A673 (cell line): ENCODE results near the gene ARHGEF6. TPM values are rescaled to one million over a fixed set of nuclear protein-coding genes. Genes with fewer than 3 reads are reported as not detected.

Experiments
- BruUV-seq: library from RNA; stranded (reverse); fragments of 400-500 nt; replicated peaks from 2 replicates; lab custom pipeline; 2021; lab: Mats Ljungman, UMichigan
- CTCF ChIA-PET: fragments of 300-600 bp; sonication (Branson Sonifier 250); formaldehyde crosslinking; loops from one replicate; lab custom pipeline; 2022; ENCODE audit warnings: antibody characterized with exemption; lab: Charles Lee
- POLR2A ChIA-PET: fragments of 300-600 bp; sonication (Branson Sonifier 250); formaldehyde crosslinking; loops from one replicate; lab custom pipeline; 2022; ENCODE audit warnings: antibody characterized with exemption; ENCODE audit not compliant: low non-redundant PET; lab: Charles Lee
- DNase-seq: peaks from one replicate; pipeline ENCODE4 v3.0.0-alpha.2; 2015; ENCODE audit warnings: low spot score
- H3K27ac ChIP-seq: fragments of 200-600 bp; sonication (generic); 2 replicates; pipeline ENCODE4 v1.5.1; 2016; ENCODE audit warnings: mixed run types, low read depth, mild to moderate bottlenecking, mixed read lengths, antibody characterized with exemption, low read length; ENCODE audit not compliant: poor library complexity, severe bottlenecking
- H3K27me3 ChIP-seq: fragments of 200-600 bp; sonication (generic); replicated peaks from 2 replicates; pipeline ENCODE4 v1.6.1; 2017; ENCODE audit warnings: mixed run types, low read depth, mild to moderate bottlenecking, mixed read lengths, antibody characterized with exemption, low read length; ENCODE audit not compliant: insufficient read depth, poor library complexity
- H3K36me3 ChIP-seq: fragments of 200-600 bp; sonication (generic); 2 replicates; pipeline ENCODE4 v1.6.1; 2016; ENCODE audit warnings: mixed run types, mild to moderate bottlenecking, mixed read lengths, antibody characterized with exemption, low read length; ENCODE audit not compliant: insufficient read depth, poor library complexity, severe bottlenecking
- H3K4me1 ChIP-seq: fragments of 200-600 bp; sonication (generic); 2 replicates; pipeline ENCODE4 v1.6.1; 2017; ENCODE audit warnings: mixed run types, mild to moderate bottlenecking, mixed read lengths, antibody characterized with exemption, low read length; ENCODE audit not compliant: insufficient read depth, poor library complexity, severe bottlenecking
- H3K4me3 ChIP-seq: fragments of 200-600 bp; sonication (generic); 2 replicates; pipeline ENCODE4 v1.5.1; 2016; ENCODE audit warnings: low read depth, mixed run types, mild to moderate bottlenecking, mixed read lengths, low read length; ENCODE audit not compliant: poor library complexity, severe bottlenecking
- H3K9me3 ChIP-seq: fragments of 200-600 bp; sonication (generic); 2 replicates; pipeline ENCODE4 v1.6.1; 2016; ENCODE audit warnings: mixed run types, low read depth, mild to moderate bottlenecking, mixed read lengths, antibody characterized with exemption, low read length; ENCODE audit not compliant: poor library complexity, severe bottlenecking
- EZH2 ChIP-seq: fragments of 200-600 bp; sonication (generic); IDR thresholded peaks from 2 replicates; pipeline ENCODE4 v1.6.1; 2017; ENCODE audit warnings: borderline replicate concordance, low read depth, mild to moderate bottlenecking, mixed read lengths, antibody characterized with exemption, low read length; ENCODE audit not compliant: poor library complexity, severe bottlenecking
- intact Hi-C: fragments of 100-400 bp; cut with micrococcal nuclease; formaldehyde crosslinking; loops from one replicate; pipeline ENCODE4 v1.10.0; 2022; ENCODE audit not compliant: unreplicated experiment
- total RNA-seq: library from RNA; stranded (reverse); gene quantifications from 2 replicates; pipeline ENCODE4 v1.2.3, GENCODE V29; 2021
- TF ChIP-seq, protein P1 (sequence below): fragments of 300-800, 200-600 bp; sonication (generic); conservative IDR thresholded peaks from 2 replicates; pipeline ENCODE4 v1.5.1; 2017; ENCODE audit warnings: low read depth, mild to moderate bottlenecking, antibody characterized with exemption, low read length, moderate library complexity, mixed read lengths

Gene ARHGEF6
- total RNA-seq, 1 experiment from 2014 or later = 11.4 TPM

DNA sequence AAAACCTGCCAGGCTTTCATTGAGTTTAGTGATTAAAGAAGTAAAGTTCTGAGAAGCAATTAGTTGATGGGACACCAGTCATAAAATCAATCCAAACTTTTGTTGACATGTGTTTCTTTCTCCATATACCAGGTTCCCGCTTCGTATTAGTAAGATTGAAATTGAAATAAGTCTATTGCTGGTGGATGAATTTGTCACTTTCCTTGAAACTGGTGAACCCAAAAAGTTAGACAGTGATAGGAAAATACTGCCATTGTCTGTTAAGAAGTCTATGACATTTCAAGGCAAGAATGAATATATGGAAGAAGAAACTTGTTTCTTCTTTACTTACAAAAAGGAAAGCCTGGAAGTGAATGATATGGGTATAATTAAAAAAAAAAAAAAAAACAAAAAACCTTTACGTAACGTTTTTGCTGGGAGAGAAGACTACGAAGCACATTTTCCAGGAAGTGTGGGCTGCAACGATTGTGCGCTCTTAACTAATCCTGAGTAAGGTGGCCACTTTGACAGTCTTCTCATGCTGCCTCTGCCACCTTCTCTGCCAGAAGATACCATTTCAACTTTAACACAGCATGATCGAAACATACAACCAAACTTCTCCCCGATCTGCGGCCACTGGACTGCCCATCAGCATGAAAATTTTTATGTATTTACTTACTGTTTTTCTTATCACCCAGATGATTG, 132.9 kb downstream of the ARHGEF6 start, which contains the start of gene CD40LG:
TSS of gene CD40LG (plus strand) at position 482 of the 684 bp plus-strand sequence. CDS start at position 573, 91 bp downstream.
- POLR2A ChIA-PET = no interaction called here
- no peaks in the 10 kb centered on the region for H3K27me3 ChIP-seq
- CTCF ChIA-PET = no interaction called here
- DNase-seq = no peak
- no peak within 1 kb of the TSS for H3K4me3 ChIP-seq
- H3K9me3 ChIP-seq = no peaks in the 10 kb centered on the region
- TF ChIP-seq, protein P1, sequence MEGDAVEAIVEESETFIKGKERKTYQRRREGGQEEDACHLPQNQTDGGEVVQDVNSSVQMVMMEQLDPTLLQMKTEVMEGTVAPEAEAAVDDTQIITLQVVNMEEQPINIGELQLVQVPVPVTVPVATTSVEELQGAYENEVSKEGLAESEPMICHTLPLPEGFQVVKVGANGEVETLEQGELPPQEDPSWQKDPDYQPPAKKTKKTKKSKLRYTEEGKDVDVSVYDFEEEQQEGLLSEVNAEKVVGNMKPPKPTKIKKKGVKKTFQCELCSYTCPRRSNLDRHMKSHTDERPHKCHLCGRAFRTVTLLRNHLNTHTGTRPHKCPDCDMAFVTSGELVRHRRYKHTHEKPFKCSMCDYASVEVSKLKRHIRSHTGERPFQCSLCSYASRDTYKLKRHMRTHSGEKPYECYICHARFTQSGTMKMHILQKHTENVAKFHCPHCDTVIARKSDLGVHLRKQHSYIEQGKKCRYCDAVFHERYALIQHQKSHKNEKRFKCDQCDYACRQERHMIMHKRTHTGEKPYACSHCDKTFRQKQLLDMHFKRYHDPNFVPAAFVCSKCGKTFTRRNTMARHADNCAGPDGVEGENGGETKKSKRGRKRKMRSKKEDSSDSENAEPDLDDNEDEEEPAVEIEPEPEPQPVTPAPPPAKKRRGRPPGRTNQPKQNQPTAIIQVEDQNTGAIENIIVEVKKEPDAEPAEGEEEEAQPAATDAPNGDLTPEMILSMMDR = no peak
- TF ChIP-seq EZH2 = no peak
- intact Hi-C loops = no loop called here
- no peaks in the 10 kb centered on the region for H3K4me1 ChIP-seq
- BruUV-seq = no TSS peak
- H3K27ac ChIP-seq = no peak within 1 kb of the TSS
- H3K36me3 ChIP-seq = no peaks in the 10 kb centered on the region

DNA sequence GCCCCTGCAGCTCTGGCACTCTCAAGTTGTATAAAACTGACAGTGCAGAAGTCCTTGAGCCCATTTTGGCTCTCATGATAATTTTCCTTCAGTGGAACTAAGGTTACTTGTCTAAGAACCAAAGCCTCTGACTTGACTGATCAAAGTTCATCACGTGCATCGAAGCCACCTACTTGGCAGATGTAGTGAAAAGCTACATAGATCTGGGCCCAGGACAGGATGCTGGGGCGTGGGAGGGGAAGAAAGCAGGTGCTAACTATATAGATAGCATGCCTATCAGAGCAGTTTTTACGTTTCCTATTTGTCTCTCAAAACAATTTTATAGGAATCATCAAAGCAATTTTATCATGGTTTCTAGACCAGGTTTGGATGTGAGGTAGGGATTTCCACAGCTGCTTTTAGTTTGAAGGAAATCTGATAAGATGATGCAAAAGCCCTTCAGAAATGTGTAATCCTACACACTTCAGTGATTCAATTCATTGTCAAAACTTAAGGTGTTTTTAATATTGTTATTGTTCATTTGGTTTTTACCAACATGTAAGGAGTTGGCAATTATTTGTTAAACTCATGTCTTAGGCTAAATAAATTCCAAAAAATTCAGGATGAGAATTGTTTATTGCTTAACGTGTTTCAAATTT, 134.0 kb downstream of the ARHGEF6 start:
- H3K4me3 ChIP-seq = no peak overlapping the region
- intact Hi-C loops = no loop called here
- no TSS peak for BruUV-seq
- CTCF ChIA-PET = no interaction called here
- no peaks in the 10 kb centered on the region for H3K9me3 ChIP-seq
- H3K27ac ChIP-seq = no peak overlapping the region
- POLR2A ChIA-PET = no interaction called here
- no peaks in the 10 kb centered on the region for H3K36me3 ChIP-seq
- H3K27me3 ChIP-seq = no peaks in the 10 kb centered on the region
- TF ChIP-seq, protein P1 = no peak
- no peak for TF ChIP-seq EZH2
- no peak for DNase-seq
- H3K4me1 ChIP-seq = no peaks in the 10 kb centered on the region

DNA sequence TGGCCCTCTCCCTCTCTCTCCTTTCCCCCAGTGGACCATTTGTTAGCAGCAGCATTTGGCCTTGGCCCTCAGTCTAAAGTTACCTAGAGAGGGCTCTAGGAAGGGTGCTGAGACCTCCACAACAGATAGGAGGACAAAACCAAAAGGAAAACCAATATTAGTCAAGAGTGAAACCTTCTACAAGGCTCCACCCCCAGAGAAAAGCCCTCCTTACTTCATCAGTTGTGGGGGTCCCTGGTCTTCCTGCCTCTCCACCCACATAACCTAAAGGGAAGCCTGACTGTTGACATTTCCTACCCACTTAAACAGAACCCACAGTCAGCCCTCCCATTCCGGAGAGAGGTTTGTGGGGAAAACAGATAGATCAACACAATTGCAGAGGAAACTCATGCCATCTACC, 137.5 kb downstream of the ARHGEF6 start:
- H3K27ac ChIP-seq = no peak overlapping the region
- DNase-seq = no peak
- no peaks in the 10 kb centered on the region for H3K9me3 ChIP-seq
- no peaks in the 10 kb centered on the region for H3K36me3 ChIP-seq
- no peak for TF ChIP-seq EZH2
- TF ChIP-seq, protein P1 = no peak
- no TSS peak for BruUV-seq
- no peaks in the 10 kb centered on the region for H3K27me3 ChIP-seq
- POLR2A ChIA-PET = no interaction called here
- H3K4me3 ChIP-seq = no peak overlapping the region
- CTCF ChIA-PET = no interaction called here
- peaks cover 3% of the 10 kb centered on the region for H3K4me1 ChIP-seq
- intact Hi-C loops = no loop called here
